ENCODE measurements around the gene LYRM7.

Gene LYRM7

GRCh38 chr5:131200560-131200959 lies 29.8 kb downstream of the LYRM7 start:
- Histone ChIP-seq H3K4me2 (ENCODE audit: low read depth, low read length, poor library complexity, severe bottlenecking) (no peak overlapping the region), H3K9me2 (replicated peaks; ENCODE audit: low read depth, low read length) (no peaks in the 10 kb centered on the region), H3K4me1 (ENCODE audit: insufficient read depth, low read length, poor library complexity, severe bottlenecking) (no peaks in the 10 kb centered on the region), H3K79me2 (ENCODE audit: insufficient read depth, low read length) (no peaks in the 10 kb centered on the region), H3K36me3 (ENCODE audit: insufficient read depth, low read length) (no peaks in the 10 kb centered on the region; the same call in 1 of the 2 replicates), H3K27me3 (ENCODE audit: insufficient read depth, low read length, poor library complexity, severe bottlenecking) (no peaks in the 10 kb centered on the region), H3K9me3 (ENCODE audit: insufficient read depth, low read depth, low read length) (no peaks in the 10 kb centered on the region), H3F3A (ENCODE audit: low read depth) (no peaks in the 10 kb centered on the region), H3K9ac (ENCODE audit: low read depth, low read length, poor library complexity, severe bottlenecking) (no peak overlapping the region), H2AFZ (ENCODE audit: low read length) (no peak overlapping the region), H3K4me3 (ENCODE audit: low read length, poor library complexity, severe bottlenecking) (no peak overlapping the region), H4K20me1 (ENCODE audit: insufficient read depth, low read length, poor library complexity, severe bottlenecking) (no peaks in the 10 kb centered on the region)
- TF ChIP-seq EZH2phosphoT487 (IDR thresholded peaks at IDR 0.05; ENCODE audit: borderline replicate concordance) (no peak), CTCF (conservative IDR thresholded peaks at IDR 0.05; ENCODE audit: low read length) (no peak)

GRCh38 chr5:131204964-131205363 lies 34.2 kb downstream of the LYRM7 start:
- TF ChIP-seq EZH2phosphoT487 (IDR thresholded peaks at IDR 0.05; ENCODE audit: borderline replicate concordance): no peak
- TF ChIP-seq CTCF (conservative IDR thresholded peaks at IDR 0.05; ENCODE audit: low read length): no peak
- Histone ChIP-seq H4K20me1 (ENCODE audit: insufficient read depth, low read length, poor library complexity, severe bottlenecking) (no peaks in the 10 kb centered on the region), H3F3A (ENCODE audit: low read depth) (peaks cover 10% of the 10 kb centered on the region)

GRCh38 chr5:131206061-131206460 lies 35.3 kb downstream of the LYRM7 start:
- H3K4me3 ChIP-seq (ENCODE audit: low read length, poor library complexity, severe bottlenecking): no peak overlapping the region
- no peaks in the 10 kb centered on the region for H4K20me1 ChIP-seq (ENCODE audit: insufficient read depth, low read length, poor library complexity, severe bottlenecking)
- no peak overlapping the region for H3K9ac ChIP-seq (ENCODE audit: low read depth, low read length, poor library complexity, severe bottlenecking)
- TF ChIP-seq EZH2phosphoT487 (IDR thresholded peaks at IDR 0.05; ENCODE audit: borderline replicate concordance): no peak
- no peak for TF ChIP-seq CTCF (conservative IDR thresholded peaks at IDR 0.05; ENCODE audit: low read length)
- H3K9me3 ChIP-seq (ENCODE audit: insufficient read depth, low read depth, low read length): no peaks in the 10 kb centered on the region
- H3K36me3 ChIP-seq (ENCODE audit: insufficient read depth, low read length): no peaks in the 10 kb centered on the region
- H3K27me3 ChIP-seq (ENCODE audit: insufficient read depth, low read length, poor library complexity, severe bottlenecking): no peaks in the 10 kb centered on the region
- H3F3A ChIP-seq (ENCODE audit: low read depth): peaks cover 12% of the 10 kb centered on the region
- H3K9me2 ChIP-seq (replicated peaks; ENCODE audit: low read depth, low read length): no peaks in the 10 kb centered on the region
- peaks cover 26% of the 10 kb centered on the region for H3K4me1 ChIP-seq (ENCODE audit: insufficient read depth, low read length, poor library complexity, severe bottlenecking)
- H3K79me2 ChIP-seq (ENCODE audit: insufficient read depth, low read length): peaks cover 9% of the 10 kb centered on the region; the same call in 1 of the 2 replicates
- no peak overlapping the region for H3K4me2 ChIP-seq (ENCODE audit: low read depth, low read length, poor library complexity, severe bottlenecking)
- no peak overlapping the region for H2AFZ ChIP-seq (ENCODE audit: low read length)

More at GRCh38 chr5:131204964-131205363, 34.2 kb downstream of the LYRM7 start:
- no peaks in the 10 kb centered on the region; the same call in 1 of the 2 replicates for H3K36me3 ChIP-seq (ENCODE audit: insufficient read depth, low read length)
- H3K9me3 ChIP-seq (ENCODE audit: insufficient read depth, low read depth, low read length): no peaks in the 10 kb centered on the region
- H3K4me2 ChIP-seq (ENCODE audit: low read depth, low read length, poor library complexity, severe bottlenecking): no peak overlapping the region
- H3K9me2 ChIP-seq (replicated peaks; ENCODE audit: low read depth, low read length): no peaks in the 10 kb centered on the region
- H3K4me3 ChIP-seq (ENCODE audit: low read length, poor library complexity, severe bottlenecking): no peak overlapping the region
- no peak overlapping the region for H3K9ac ChIP-seq (ENCODE audit: low read depth, low read length, poor library complexity, severe bottlenecking)
- peaks cover 21% of the 10 kb centered on the region for H3K4me1 ChIP-seq (ENCODE audit: insufficient read depth, low read length, poor library complexity, severe bottlenecking)
- no peaks in the 10 kb centered on the region for H3K79me2 ChIP-seq (ENCODE audit: insufficient read depth, low read length)
- no peaks in the 10 kb centered on the region for H3K27me3 ChIP-seq (ENCODE audit: insufficient read depth, low read length, poor library complexity, severe bottlenecking)
- H2AFZ ChIP-seq (ENCODE audit: low read length): no peak overlapping the region

Measured in Loucy (cell line).